ENCODE results near the gene SLCO1B3.
"Not testable (repeated sequence)": the region's sequence is repeated elsewhere in the genome, so short reads cannot be mapped to it uniquely, and the experiment has no call there.

- TF ChIP-seq, protein P1, sequence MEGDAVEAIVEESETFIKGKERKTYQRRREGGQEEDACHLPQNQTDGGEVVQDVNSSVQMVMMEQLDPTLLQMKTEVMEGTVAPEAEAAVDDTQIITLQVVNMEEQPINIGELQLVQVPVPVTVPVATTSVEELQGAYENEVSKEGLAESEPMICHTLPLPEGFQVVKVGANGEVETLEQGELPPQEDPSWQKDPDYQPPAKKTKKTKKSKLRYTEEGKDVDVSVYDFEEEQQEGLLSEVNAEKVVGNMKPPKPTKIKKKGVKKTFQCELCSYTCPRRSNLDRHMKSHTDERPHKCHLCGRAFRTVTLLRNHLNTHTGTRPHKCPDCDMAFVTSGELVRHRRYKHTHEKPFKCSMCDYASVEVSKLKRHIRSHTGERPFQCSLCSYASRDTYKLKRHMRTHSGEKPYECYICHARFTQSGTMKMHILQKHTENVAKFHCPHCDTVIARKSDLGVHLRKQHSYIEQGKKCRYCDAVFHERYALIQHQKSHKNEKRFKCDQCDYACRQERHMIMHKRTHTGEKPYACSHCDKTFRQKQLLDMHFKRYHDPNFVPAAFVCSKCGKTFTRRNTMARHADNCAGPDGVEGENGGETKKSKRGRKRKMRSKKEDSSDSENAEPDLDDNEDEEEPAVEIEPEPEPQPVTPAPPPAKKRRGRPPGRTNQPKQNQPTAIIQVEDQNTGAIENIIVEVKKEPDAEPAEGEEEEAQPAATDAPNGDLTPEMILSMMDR (IDR thresholded peaks at IDR 0.05; ENCODE audit: low read depth, low read length), result not testable (repeated sequence)
- TF ChIP-seq EZH2phosphoT487 (IDR thresholded peaks at IDR 0.05; ENCODE audit: low read depth), result not testable (repeated sequence)
Measured at GRCh38 chr12:20783796-20784357, 26.6 kb upstream of the SLCO1B3 start.
